A549 (cell line): Measurements from ENCODE around the gene ZRANB1. TPM values are rescaled to one million over a fixed set of nuclear protein-coding genes. Genes with fewer than 3 reads are reported as not detected.

Source experiments
- ATAC-seq, 2 experiments: fragments of 200-7000 bp in 1 of 2; fragments of >200 bp in 1 of 2; cut with Nextera tagmentation in 1 of 2; cut with Tn5 transposase in 1 of 2; 3 replicates each; pipeline versions ENCODE4 v1.8.0 to v1.9.1; 2018 to 2020; ENCODE audit warnings: mild to moderate bottlenecking in 1 of 2, moderate library complexity in 1 of 2
- CTCF ChIA-PET: fragments of 300-600 bp; sonication (Branson Sonifier 250); formaldehyde crosslinking; extraction: SDS; loops from one replicate; lab custom pipeline; 2021; ENCODE audit warnings: antibody characterized with exemption, inconsistent platforms; lab: Yijun Ruan, JAX
- POLR2A ChIA-PET: fragments of 350-600 bp; formaldehyde crosslinking; extraction: SDS; loops from one replicate; lab custom pipeline; 2021; ENCODE audit warnings: antibody characterized with exemption, inconsistent platforms; lab: Yijun Ruan, JAX
- DNase-seq, 2 experiments: peaks; one replicate each; pipeline versions ENCODE4 v3.0.0 to v3.0.0-alpha.2; 2011 to 2016; ENCODE audit warnings: low read depth in 1 of 2, low spot score in 1 of 2
- FAIRE-seq: peaks from 2 replicates; lab custom pipeline; 2011; peaks lifted over from hg19 to GRCh38; lab: Jason Lieb, UNC
- H3K27ac ChIP-seq, 2 experiments: fragments of >200 bp; sonication (Bioruptor Twin); formaldehyde crosslinking; 3 replicates each; pipeline ENCODE4 v1.5.1; 2016 to 2017
- H3K4me1 ChIP-seq: fragments of >200 bp; sonication (Bioruptor Twin); formaldehyde crosslinking; 3 replicates; pipeline ENCODE4 v1.6.1; 2016
- H3K4me2 ChIP-seq: fragments of >200 bp; sonication (Bioruptor Twin); formaldehyde crosslinking; 3 replicates; pipeline ENCODE4 v1.6.1; 2016
- H3K4me3 ChIP-seq: fragments of >200 bp; sonication (Bioruptor Twin); formaldehyde crosslinking; 3 replicates; pipeline ENCODE4 v1.5.1; 2016
- H3K9me3 ChIP-seq: fragments of >200 bp; sonication (Bioruptor Twin); formaldehyde crosslinking; 3 replicates; pipeline ENCODE4 v1.6.1; 2016
- CHD2 ChIP-seq: fragments of 150-350 bp; IDR thresholded peaks from 2 replicates; pipeline ENCODE4 v1.6.1; 2014; ENCODE audit warnings: low read length; ENCODE audit not compliant: partially characterized antibody
- CHD4 ChIP-seq: fragments of 200-600 bp; sonication (generic); IDR thresholded peaks from 2 replicates; pipeline ENCODE4 v1.6.1; 2016; ENCODE audit warnings: antibody characterized with exemption, mild to moderate bottlenecking, borderline replicate concordance
- CTCF ChIP-seq: fragments of >200 bp; sonication (Bioruptor Twin); formaldehyde crosslinking; IDR thresholded peaks from 3 replicates; pipeline ENCODE4 v1.5.1; 2016
- ELK1 ChIP-seq: fragments of 150-350 bp; IDR thresholded peaks from 2 replicates; pipeline ENCODE4 v1.6.1; 2014; ENCODE audit warnings: low read depth, mild to moderate bottlenecking, low read length
- FOSB ChIP-seq: fragments of 250-450 bp; sonication (Bioruptor Pico); IDR thresholded peaks from 2 replicates; pipeline ENCODE4 v1.5.0; 2020; ENCODE audit warnings: mild to moderate bottlenecking, moderate library complexity
- FOXS1 ChIP-seq: fragments of 250-450 bp; sonication (Bioruptor Pico); IDR thresholded peaks from 2 replicates; pipeline ENCODE4 v1.5.0; 2020; ENCODE audit warnings: mild to moderate bottlenecking, moderate library complexity
- HEYL ChIP-seq: fragments of 250-450 bp; sonication (Bioruptor Pico); IDR thresholded peaks from 2 replicates; pipeline ENCODE4 v1.8.0; 2021; ENCODE audit warnings: mild to moderate bottlenecking, moderate library complexity
- HMGXB4 ChIP-seq: fragments of 250-450 bp; sonication (Bioruptor Pico); IDR thresholded peaks from 2 replicates; pipeline ENCODE4 v1.5.0; 2021; ENCODE audit warnings: mild to moderate bottlenecking, moderate library complexity, borderline replicate concordance
- HOXA7 ChIP-seq: fragments of 250-450 bp; sonication (Bioruptor Pico); IDR thresholded peaks from 2 replicates; pipeline ENCODE4 v1.5.0; 2020; ENCODE audit warnings: mild to moderate bottlenecking, moderate library complexity
- JUNB ChIP-seq: fragments of >200 bp; sonication (Bioruptor Twin); formaldehyde crosslinking; IDR thresholded peaks from 2 replicates; pipeline ENCODE4 v1.6.1; 2016
- MYC ChIP-seq: IDR thresholded peaks from 2 replicates; pipeline ENCODE4 v1.6.1; 2012; ENCODE audit warnings: mild to moderate bottlenecking, inconsistent platforms, low read length, improper control_type of control experiment, borderline replicate concordance
- NFE2L2 ChIP-seq: fragments of 150-350 bp; conservative IDR thresholded peaks from 2 replicates; pipeline ENCODE4 v1.6.1; 2014; ENCODE audit warnings: low read length
- NPAS2 ChIP-seq: fragments of 250-450 bp; sonication (Bioruptor Pico); IDR thresholded peaks from 2 replicates; pipeline ENCODE4 v1.8.0; 2022; ENCODE audit warnings: mild to moderate bottlenecking, moderate library complexity, borderline replicate concordance
- PBX3 ChIP-seq: IDR thresholded peaks from 2 replicates; pipeline ENCODE4 v1.6.1; 2012
- POLR2A ChIP-seq: IDR thresholded peaks from 2 replicates; pipeline ENCODE4 v1.6.1; 2012; ENCODE audit warnings: mild to moderate bottlenecking, low read length
- POLR2AphosphoS2 ChIP-seq: conservative IDR thresholded peaks from 2 replicates; pipeline ENCODE4 v1.6.1; 2012; ENCODE audit warnings: low read length, improper control_type of control experiment, inconsistent platforms
- RAD21 ChIP-seq, 2 experiments: fragments of >200 bp in 1 of 2; sonication (Bioruptor Twin) in 1 of 2; formaldehyde crosslinking in 1 of 2; IDR thresholded peaks in 1 of 2; conservative IDR thresholded peaks in 1 of 2; 2 replicates in 1 of 2; 3 replicates in 1 of 2; pipeline ENCODE4 v1.6.1; 2012 to 2018; ENCODE audit warnings: inconsistent platforms in 1 of 2
- RCOR1 ChIP-seq: fragments of 150-350 bp; IDR thresholded peaks from 2 replicates; pipeline ENCODE4 v1.6.1; 2014; ENCODE audit warnings: antibody characterized with exemption, low read length, low read depth
- TFCP2L1 ChIP-seq: fragments of 250-450 bp; sonication (Bioruptor Pico); IDR thresholded peaks from 2 replicates; pipeline ENCODE4 v1.5.0; 2021; ENCODE audit warnings: mild to moderate bottlenecking
- TP53 ChIP-seq: fragments of 250-450 bp; sonication (Bioruptor Pico); IDR thresholded peaks from 2 replicates; pipeline ENCODE4 v1.5.0; 2021; ENCODE audit warnings: mild to moderate bottlenecking, moderate library complexity
- WGBS: methylation state at CpG from one replicate; pipeline ENCODE4 v1.1.6; 2017; ENCODE audit errors: missing lambda C conversion rate; 5-methylcytosine and 5-hydroxymethylcytosine counted together
- polyA plus RNA-seq, 4 experiments: library from polyadenylated mRNA; depleted of rRNA in 3 of 4; stranded (reverse); fragments of >200 nt; fragmentation: RNase III in 1 of 4; extraction: RNeasy Plus Mini Kit Qiagen cat#74134 plus additional on column Dnase treatment in 1 of 4; gene quantifications; 2 replicates in 3 of 4; 3 replicates in 1 of 4; pipeline ENCODE4 v1.2.3, GENCODE V29; 2011 to 2017

The ZRANB1 gene
- polyA plus RNA-seq, 2 of the 4 experiments (the other 2 are of a cell fraction) = 8.0 to 19.5 TPM

GRCh38 chr10:124956764-124957163 lies 14.8 kb downstream of the ZRANB1 start:
- 76% methylated on average over 1 of the region's 1 CpG for WGBS
- Histone ChIP-seq H3K4me3 (no peak overlapping the region), H3K9me3 (no peaks in the 10 kb centered on the region), H3K27ac (no peak overlapping the region), H3K4me2 (no peak overlapping the region), H3K4me1 (no peaks in the 10 kb centered on the region)
- ChIA-PET CTCF (no interaction called here), POLR2A (no interaction called here)
- FAIRE-seq (no peak), DNase-seq (no peak), ATAC-seq (no peak)
- TF ChIP-seq JUNB = no peak
- no peak for TF ChIP-seq HMGXB4 (CRISPR knock-in tag)
- no peak for TF ChIP-seq FOSB
- no peak for TF ChIP-seq RAD21 (conservative IDR thresholded peaks at IDR 0.05 in 1 of 2, IDR thresholded peaks at IDR 0.05 in 1 of 2)
- TF ChIP-seq TFCP2L1 = no peak

- DNase-seq (no peak), FAIRE-seq (no peak), ATAC-seq (no peak)
- no peak overlapping the region for H3K4me2 ChIP-seq
- CTCF ChIA-PET = no interaction called here
- H3K27ac ChIP-seq = no peak overlapping the region
- no peaks in the 10 kb centered on the region for H3K4me1 ChIP-seq
- WGBS = 94% methylated on average over 7 of the region's 7 CpGs
- no peaks in the 10 kb centered on the region for H3K9me3 ChIP-seq
- POLR2A ChIA-PET = no interaction called here
- no peak overlapping the region for H3K4me3 ChIP-seq
- TF ChIP-seq HEYL (CRISPR knock-in tag) (no peak), HOXA7 (CRISPR knock-in tag) (no peak), CHD4 (no peak), ELK1 (no peak), POLR2A (no peak), TP53 (CRISPR knock-in tag) (no peak), CTCF (no peak), POLR2AphosphoS2 (no peak), NPAS2 (CRISPR knock-in tag) (no peak), MYC (no peak), FOXS1 (CRISPR knock-in tag) (no peak), FOSB (no peak), RCOR1 (no peak), TFCP2L1 (no peak), CHD2 (no peak), NFE2L2 (no peak), PBX3 (no peak), RAD21 (conservative IDR thresholded peaks at IDR 0.05 in 1 of 2, IDR thresholded peaks at IDR 0.05 in 1 of 2) (no peak)
Observed at GRCh38 chr10:124957404-124957947, 15.6 kb downstream of the ZRANB1 start.
